ENCODE data around the gene SLC2A4. TPM values are rescaled to one million over a fixed set of nuclear protein-coding genes. Genes with fewer than 3 reads are reported as not detected.

Gene SLC2A4
- total RNA-seq, 6 donors from 2014 or later = 1.0 to 5.2 (median 1.2) TPM

DNA sequence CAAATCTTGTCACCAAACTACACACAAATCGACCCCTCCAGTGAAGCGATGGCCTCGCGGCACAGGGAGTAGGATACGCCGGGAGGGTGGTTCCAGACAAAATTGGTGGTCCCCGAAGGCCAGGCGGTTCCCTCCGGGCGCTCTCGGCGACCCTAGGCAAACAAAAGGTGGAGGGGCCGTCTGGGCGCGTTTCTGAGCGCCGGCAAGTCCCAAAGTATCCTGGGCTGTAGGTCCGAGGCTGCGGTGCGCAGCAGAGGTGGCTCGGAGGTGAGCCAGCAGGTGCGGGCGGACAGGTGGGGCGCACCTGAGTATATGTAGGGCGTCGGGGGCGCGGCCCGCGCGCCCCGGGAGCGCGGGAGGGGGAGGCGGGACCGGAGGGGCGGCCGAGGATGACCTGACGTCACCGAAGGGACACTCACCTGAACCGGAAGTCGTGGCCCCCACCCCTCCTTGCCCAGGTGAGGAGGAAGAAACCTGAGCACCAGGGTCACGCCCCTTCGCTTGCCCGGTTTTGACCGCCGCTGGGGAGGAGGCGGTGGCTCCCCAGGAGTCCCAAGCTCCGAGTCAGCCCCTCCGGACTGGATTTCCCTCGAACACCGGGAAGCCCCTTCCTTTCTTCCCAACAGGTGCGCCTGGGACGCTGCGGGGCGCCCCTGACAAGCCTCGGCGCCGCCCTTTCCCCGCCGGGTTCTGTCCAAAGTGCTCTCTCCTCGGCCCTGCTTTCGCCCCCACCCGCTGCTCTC lies 19.2 kb upstream of the SLC2A4 start, which contains the start of gene CLDN7:
TSS of gene CLDN7 (minus strand) at position 287 of the 743 bp plus-strand sequence. CDS start 435 bp downstream, outside the sequence.
- H3K4me3 ChIP-seq = peak within 1 kb of the TSS; percentile 35 to 73 (median 56)
- peaks cover 0 to 19% (median 6%) of the 10 kb centered on the region in 4 donors for H3K27me3 ChIP-seq
- TF ChIP-seq POLR2AphosphoS5 (IDR thresholded peaks at IDR 0.05) = peak; percentile 73 to 92
- TF ChIP-seq, protein P1, sequence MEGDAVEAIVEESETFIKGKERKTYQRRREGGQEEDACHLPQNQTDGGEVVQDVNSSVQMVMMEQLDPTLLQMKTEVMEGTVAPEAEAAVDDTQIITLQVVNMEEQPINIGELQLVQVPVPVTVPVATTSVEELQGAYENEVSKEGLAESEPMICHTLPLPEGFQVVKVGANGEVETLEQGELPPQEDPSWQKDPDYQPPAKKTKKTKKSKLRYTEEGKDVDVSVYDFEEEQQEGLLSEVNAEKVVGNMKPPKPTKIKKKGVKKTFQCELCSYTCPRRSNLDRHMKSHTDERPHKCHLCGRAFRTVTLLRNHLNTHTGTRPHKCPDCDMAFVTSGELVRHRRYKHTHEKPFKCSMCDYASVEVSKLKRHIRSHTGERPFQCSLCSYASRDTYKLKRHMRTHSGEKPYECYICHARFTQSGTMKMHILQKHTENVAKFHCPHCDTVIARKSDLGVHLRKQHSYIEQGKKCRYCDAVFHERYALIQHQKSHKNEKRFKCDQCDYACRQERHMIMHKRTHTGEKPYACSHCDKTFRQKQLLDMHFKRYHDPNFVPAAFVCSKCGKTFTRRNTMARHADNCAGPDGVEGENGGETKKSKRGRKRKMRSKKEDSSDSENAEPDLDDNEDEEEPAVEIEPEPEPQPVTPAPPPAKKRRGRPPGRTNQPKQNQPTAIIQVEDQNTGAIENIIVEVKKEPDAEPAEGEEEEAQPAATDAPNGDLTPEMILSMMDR (IDR thresholded peaks at IDR 0.05) = peak in 2 of 6 experiments; percentile 14 to 16
- peak in 1 of 4 donors; percentile 3 for TF ChIP-seq EP300 (IDR thresholded peaks at IDR 0.05)
- peak in 3 of 4 donors; percentile 66 to 96 (median 84) for TF ChIP-seq POLR2A (IDR thresholded peaks at IDR 0.05)
- DNase-seq (peak; percentile 93 to 94), ATAC-seq (ENCODE audit: low FRiP score in 2 of 2) (peak; percentile 53 to 87)
- peaks cover 1 to 25% (median 16%) of the 10 kb centered on the region in 4 donors for H3K36me3 ChIP-seq
- no peaks in the 10 kb centered on the region for H3K9me3 ChIP-seq
- WGBS, 2 donors = 12 to 16% methylated on average over 21 to 44 of the region's 64 CpGs
- peaks cover 24 to 62% (median 40%) of the 10 kb centered on the region in 4 donors for H3K4me1 ChIP-seq
- H3K27ac ChIP-seq = peak within 1 kb of the TSS; percentile 82 to 89 (median 86)

DNA sequence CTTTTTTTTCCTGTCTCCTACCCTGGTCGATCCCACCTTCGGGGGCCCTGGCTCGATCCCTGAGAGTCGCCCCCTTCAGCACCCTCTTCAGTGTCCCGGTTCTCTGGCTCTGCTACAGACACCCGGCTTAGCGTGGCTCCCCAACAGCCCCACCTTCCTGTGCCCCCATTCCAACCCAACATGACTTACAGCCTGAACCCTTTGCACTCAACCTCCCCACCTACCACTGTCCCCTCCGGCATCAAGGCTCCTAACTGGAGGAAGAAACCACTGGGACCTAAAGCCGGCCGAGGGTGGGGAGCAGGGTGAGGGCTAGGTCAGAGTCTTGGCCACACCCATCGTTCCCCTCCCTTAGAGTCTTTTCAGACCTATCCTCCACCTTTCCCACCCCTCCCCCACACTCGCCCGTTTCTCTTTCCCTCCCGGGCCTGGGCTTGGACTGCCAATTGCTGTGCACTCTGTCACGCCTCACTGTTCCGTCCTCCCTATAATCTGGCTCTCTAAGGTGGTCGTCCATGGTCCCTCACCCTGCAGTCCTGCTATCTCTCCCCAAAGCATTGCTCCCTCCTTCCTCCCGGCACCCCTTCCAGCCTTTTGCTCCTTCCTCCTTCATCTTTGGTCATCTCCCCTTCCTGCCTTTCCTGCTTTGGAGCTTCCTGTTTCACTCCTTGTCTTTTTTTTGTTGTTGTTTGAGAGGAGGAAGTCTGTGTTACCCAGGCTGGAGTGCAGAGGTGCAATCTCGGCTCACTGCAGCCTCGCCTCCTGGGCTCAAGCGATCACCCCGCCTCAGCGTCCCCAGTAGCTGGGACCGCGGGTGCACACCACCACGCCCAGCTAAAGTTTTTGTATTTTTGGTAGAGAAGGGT lies 18.4 kb upstream of the SLC2A4 start:
- Histone ChIP-seq H3K36me3 (peaks cover 0 to 17% (median 9%) of the 10 kb centered on the region in 4 donors), H3K27ac (peak overlapping the region; percentile 72 to 89 (median 84)), H3K4me1 (peaks cover 24 to 62% (median 40%) of the 10 kb centered on the region in 4 donors), H3K27me3 (peaks cover 0 to 19% (median 6%) of the 10 kb centered on the region in 4 donors), H3K9me3 (no peaks in the 10 kb centered on the region), H3K4me3 (peak overlapping the region; percentile 35 to 73 (median 56))
- DNase-seq (peak; percentile 61 to 85), ATAC-seq (ENCODE audit: low FRiP score in 2 of 2) (peak; percentile 45 to 70)
- 4 to 8% methylated on average over 26 of the region's 26 CpGs for WGBS, 2 donors
- no peak for TF ChIP-seq EP300 (IDR thresholded peaks at IDR 0.05)
- TF ChIP-seq POLR2A (IDR thresholded peaks at IDR 0.05) = no peak
- TF ChIP-seq, protein P1 (IDR thresholded peaks at IDR 0.05) = no peak
- TF ChIP-seq POLR2AphosphoS5 (IDR thresholded peaks at IDR 0.05) = no peak

DNA sequence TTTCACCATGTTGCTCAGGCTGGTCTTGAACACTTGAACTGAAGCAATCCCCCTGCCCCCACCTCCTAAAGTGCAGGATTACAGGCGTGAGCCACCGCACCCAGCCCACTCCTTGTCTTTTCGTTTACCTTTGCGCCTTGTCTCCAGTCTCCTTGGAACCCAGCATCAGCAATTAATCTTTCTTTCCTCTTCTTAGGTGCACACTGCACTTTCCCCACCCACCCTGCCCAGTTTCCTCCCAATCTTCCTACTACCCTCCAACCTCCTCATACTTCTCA lies 17.8 kb upstream of the SLC2A4 start:
- WGBS, 2 donors = 33 to 45% methylated on average over 4 of the region's 4 CpGs
- no peak for ATAC-seq (ENCODE audit: low FRiP score in 2 of 2)
- H3K27ac ChIP-seq = peak overlapping the region in 3 of 4 donors; percentile 83 to 89 (median 84)

DNA sequence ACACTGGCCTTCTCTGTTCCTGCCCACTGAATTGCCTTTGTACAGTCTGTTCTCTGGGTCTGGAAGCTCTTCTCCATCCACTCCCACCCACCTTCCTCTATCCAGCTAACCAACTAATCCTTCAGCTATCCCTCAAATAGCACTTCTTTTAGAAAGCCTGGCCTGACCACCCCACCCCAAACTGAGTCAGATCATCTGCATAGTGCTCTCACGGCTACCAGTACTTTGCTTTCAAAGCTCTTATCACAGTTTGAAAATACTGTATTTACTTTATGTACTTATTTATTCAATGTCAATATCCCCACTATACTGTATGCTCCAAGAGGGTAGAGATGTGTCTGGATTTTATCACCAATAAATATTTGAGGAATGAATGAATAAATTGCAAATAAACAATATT lies 14.7 kb upstream of the SLC2A4 start:
- H3K9me3 ChIP-seq = no peaks in the 10 kb centered on the region
- ATAC-seq (ENCODE audit: low FRiP score in 2 of 2) = no peak
- H3K36me3 ChIP-seq = no peaks in the 10 kb centered on the region
- no peak overlapping the region for H3K27ac ChIP-seq
- peaks cover 15 to 29% (median 20%) of the 10 kb centered on the region in 4 donors for H3K4me1 ChIP-seq
- WGBS, 2 donors = 50 to 68% methylated on average over 1 of the region's 1 CpG
- no peak overlapping the region for H3K4me3 ChIP-seq
- H3K27me3 ChIP-seq = peaks cover 0 to 12% (median 3%) of the 10 kb centered on the region in 4 donors
- DNase-seq = no peak
- no peak for TF ChIP-seq POLR2AphosphoS5 (IDR thresholded peaks at IDR 0.05)
- no peak for TF ChIP-seq EP300 (IDR thresholded peaks at IDR 0.05)
- TF ChIP-seq POLR2A (IDR thresholded peaks at IDR 0.05) = no peak
- TF ChIP-seq, protein P1 (IDR thresholded peaks at IDR 0.05) = no peak

More for the DNA sequence above, 17.8 kb upstream of the SLC2A4 start:
- Histone ChIP-seq H3K9me3 (no peaks in the 10 kb centered on the region), H3K36me3 (peaks cover 0 to 11% (median 5%) of the 10 kb centered on the region in 4 donors), H3K4me1 (peaks cover 24 to 59% (median 39%) of the 10 kb centered on the region in 4 donors), H3K27me3 (peaks cover 0 to 19% (median 6%) of the 10 kb centered on the region in 4 donors), H3K4me3 (peak overlapping the region in 3 of 4 donors; percentile 55 to 73 (median 56))
- no peak for DNase-seq
- TF ChIP-seq, protein P1 (IDR thresholded peaks at IDR 0.05) = no peak
- no peak for TF ChIP-seq POLR2AphosphoS5 (IDR thresholded peaks at IDR 0.05)
- no peak for TF ChIP-seq EP300 (IDR thresholded peaks at IDR 0.05)
- no peak for TF ChIP-seq POLR2A (IDR thresholded peaks at IDR 0.05)
